KOPT-K1 (cell line): ENCODE measurements around the gene ZEB2.

Experiments
- H3K27ac ChIP-seq: fragments of 200-600 bp; sonication (generic); 2 replicates; pipeline ENCODE4 v1.5.1; 2016; ENCODE audit warnings: antibody characterized with exemption, mild to moderate bottlenecking, low read depth, low read length; ENCODE audit not compliant: poor library complexity, severe bottlenecking
- H3K36me3 ChIP-seq: fragments of 200-600 bp; sonication (generic); 2 replicates; pipeline ENCODE4 v1.5.1; 2017; ENCODE audit warnings: antibody characterized with exemption, mild to moderate bottlenecking, low read length, moderate library complexity; ENCODE audit not compliant: insufficient read depth
- H3K9me3 ChIP-seq: fragments of 200-600 bp; sonication (generic); 2 replicates; pipeline ENCODE4 v1.5.1; 2017; ENCODE audit warnings: antibody characterized with exemption, low read length, mild to moderate bottlenecking; ENCODE audit not compliant: insufficient read depth, poor library complexity, severe bottlenecking

The ZEB2 gene

DNA sequence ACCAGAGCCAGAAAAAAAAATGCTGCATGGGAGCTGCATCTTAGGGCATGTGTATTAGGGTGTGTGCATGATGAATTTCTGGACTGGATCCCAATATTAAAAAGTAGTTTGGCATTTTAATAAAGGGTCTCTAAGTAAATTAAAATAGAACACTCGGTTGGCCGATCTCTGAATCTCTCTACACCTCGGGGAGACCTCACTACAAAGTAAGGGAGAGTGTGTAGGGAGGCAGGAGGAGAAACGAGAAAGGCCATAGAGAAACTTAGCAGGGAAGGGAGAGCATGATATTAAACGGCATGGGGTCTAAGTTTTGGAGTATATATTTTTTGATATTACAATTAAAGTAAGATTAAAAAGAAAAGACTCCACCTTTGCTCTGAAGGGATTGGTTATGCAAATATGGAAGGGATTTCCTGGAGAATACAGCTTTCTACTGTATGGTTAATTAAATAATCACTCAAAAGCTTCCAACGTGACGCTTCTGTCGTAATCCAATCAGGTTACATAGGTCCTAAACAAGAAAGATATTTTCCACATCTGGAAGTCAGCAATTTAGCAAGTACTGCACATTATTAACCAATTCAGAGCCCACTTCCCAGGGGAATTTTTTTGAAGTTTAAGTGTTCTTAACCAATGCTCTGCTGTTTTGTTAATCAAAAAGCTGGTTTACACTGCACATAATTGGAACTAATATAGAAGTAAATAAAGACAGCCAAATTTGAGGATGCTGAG lies 1.0 kb upstream of the ZEB2 start:
- no peak overlapping the region for H3K27ac ChIP-seq

GRCh38 chr2:144519597-144519933 lies 354 bp downstream of the ZEB2 start:
- Histone ChIP-seq H3K36me3 (no peaks in the 10 kb centered on the region), H3K27ac (no peak overlapping the region), H3K9me3 (peaks cover 6% of the 10 kb centered on the region)

More for the DNA sequence above, 1.0 kb upstream of the ZEB2 start:
- H3K36me3 ChIP-seq: no peaks in the 10 kb centered on the region
- H3K9me3 ChIP-seq: peaks cover 6% of the 10 kb centered on the region

DNA sequence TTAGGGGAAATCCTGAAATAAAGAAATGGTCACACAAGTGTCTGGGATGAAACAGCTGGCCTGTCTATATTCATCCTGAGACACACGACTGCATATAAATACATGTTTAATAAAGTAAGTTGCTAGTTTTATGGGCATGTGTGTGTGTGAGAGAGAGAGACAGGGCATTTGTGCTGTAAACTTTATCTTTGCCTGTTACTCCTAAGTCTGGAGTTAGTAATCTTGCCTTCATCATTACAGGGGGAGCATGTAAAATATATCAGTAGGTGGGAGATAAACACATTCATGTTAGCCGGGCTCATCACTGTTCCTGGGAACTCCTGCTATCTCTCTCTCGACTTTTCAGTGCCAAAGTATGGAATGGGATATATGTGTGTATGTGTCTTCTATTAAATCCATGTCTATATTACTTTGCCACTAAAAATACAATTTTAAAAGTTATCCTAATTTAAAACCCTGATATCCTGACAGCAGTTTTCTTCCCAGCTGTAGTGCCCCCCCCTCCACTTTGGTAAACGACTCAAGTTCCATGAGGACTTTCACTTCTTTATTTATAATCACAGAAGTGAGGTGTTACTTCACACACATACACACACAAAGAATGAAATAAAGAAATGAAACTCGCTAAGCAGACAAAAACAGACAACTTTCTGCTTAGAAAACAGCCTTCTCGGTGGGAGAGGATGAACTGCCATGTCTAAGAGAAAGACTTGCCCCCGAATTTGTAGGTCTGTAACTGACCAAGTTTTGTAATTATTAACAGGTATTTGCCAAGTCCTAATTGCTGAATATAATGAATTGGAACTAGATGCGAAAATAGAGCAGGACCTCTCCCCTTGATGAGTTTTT lies 947 bp downstream of the ZEB2 start:
- Histone ChIP-seq H3K9me3 (peaks cover 6% of the 10 kb centered on the region), H3K36me3 (no peaks in the 10 kb centered on the region), H3K27ac (no peak overlapping the region)

GRCh38 chr2:144517866-144518747 lies 1.8 kb downstream of the ZEB2 start:
- Histone ChIP-seq H3K27ac (no peak overlapping the region), H3K9me3 (peaks cover 6% of the 10 kb centered on the region), H3K36me3 (no peaks in the 10 kb centered on the region)

GRCh38 chr2:144516981-144517865 lies 2.7 kb downstream of the ZEB2 start:
- Histone ChIP-seq H3K36me3 (no peaks in the 10 kb centered on the region), H3K27ac (no peak overlapping the region), H3K9me3 (peaks cover 6% of the 10 kb centered on the region)

- Histone ChIP-seq H3K36me3 (no peaks in the 10 kb centered on the region), H3K27ac (no peak overlapping the region), H3K9me3 (peaks cover 6% of the 10 kb centered on the region)
Observed at GRCh38 chr2:144516411-144516980, 3.4 kb downstream of the ZEB2 start.

DNA sequence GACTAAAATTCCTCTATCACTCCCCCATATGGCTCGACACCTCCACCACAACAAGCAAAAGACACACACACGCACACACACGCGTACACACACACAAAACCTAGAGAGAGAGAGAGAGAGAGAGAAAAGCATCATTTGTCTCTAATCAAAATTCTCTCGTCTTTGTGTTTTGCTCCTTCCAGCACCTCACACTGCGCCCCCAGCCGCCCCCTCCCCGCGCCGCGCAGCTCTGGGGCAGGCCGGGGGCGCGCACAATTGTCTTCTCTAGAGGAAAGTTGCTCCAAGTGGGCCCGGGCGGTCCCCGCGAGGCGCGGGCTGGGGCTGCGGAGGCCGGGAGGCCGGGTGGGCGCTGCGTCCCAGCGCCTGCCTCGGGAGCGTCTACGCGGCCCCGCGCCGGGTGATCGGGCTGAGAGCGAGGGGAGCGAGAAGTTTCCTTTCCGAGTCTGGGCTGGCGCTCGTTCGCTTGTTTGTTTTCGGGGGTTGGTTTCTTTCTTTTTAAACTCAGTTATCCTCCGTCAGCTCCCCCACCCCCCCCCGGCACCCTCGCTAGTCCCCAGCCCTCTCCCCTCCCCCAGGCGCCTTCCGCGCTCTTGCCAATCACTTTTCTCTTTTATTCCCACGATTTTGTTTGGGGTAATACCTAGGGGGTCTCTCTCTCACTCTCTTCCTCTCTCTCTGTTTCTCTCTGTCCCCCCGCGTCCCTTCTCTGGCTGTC lies 4.1 kb downstream of the ZEB2 start:
- Histone ChIP-seq H3K27ac (no peak overlapping the region), H3K9me3 (peaks cover 6% of the 10 kb centered on the region), H3K36me3 (no peaks in the 10 kb centered on the region)

GRCh38 chr2:144515099-144515695 lies 4.7 kb downstream of the ZEB2 start:
- peaks cover 6% of the 10 kb centered on the region for H3K9me3 ChIP-seq
- no peaks in the 10 kb centered on the region for H3K36me3 ChIP-seq
- no peak overlapping the region for H3K27ac ChIP-seq

GRCh38 chr2:144514616-144515091 lies 5.3 kb downstream of the ZEB2 start:
- Histone ChIP-seq H3K9me3 (peaks cover 6% of the 10 kb centered on the region), H3K27ac (no peak overlapping the region), H3K36me3 (no peaks in the 10 kb centered on the region)

DNA sequence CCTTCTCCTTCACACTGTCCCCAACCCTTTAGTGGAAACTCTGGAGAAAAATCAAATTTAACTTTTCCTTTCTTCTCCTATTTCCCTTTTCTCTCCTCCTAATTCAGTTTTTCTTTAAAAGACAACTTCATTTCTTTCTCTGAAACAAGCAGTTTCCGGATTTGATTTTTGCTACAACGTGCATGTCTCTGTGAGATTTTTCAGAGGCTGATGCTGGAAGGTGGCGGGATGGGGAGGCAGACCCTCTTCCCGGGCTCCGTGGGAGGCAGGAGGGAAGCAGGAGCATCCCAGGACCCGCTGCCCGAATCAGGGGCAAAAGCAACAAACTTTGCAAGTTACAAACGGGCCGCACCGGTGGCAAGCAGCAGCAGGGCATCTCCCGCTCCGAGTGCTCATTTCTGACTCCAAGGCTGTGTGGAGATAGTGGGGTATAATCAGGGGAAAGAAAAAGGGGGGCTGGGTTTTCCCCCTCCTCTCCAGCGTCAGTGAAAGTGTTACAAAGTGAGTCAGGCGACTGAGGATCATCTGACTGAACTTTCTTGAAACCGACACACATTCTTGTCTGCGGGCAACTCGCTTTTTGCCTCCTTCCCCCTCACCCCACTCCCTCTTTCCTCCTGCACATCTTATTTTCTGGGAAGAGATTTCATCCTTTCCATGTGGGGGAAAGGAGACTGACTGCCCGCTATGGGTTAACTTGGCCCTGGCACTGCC lies 6.4 kb downstream of the ZEB2 start:
- no peak overlapping the region for H3K27ac ChIP-seq
- H3K36me3 ChIP-seq: no peaks in the 10 kb centered on the region
- H3K9me3 ChIP-seq: peaks cover 6% of the 10 kb centered on the region

DNA sequence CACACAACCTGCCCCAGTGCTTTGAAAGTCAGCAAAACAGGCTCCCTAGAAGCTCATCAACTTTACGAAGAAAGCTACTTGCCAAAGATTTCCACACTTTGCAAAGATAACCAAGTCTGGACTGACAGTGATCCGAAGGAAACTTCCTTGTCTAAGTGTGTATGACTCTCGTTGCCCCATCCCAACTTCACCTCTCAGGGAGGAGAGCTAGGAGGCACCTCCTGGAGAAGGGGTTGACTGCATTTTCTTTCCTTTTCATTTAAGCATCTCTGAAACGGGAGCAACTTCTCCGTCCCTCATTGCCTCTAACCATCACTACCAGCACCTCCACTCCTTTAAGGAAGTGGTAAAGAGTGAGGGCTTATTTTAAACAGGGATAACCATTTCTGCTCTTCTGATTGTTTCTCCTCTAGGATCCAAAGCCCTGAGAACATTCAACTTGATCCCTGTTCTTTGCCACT lies 7.0 kb downstream of the ZEB2 start:
- Histone ChIP-seq H3K27ac (no peak overlapping the region), H3K9me3 (peaks cover 6% of the 10 kb centered on the region), H3K36me3 (no peaks in the 10 kb centered on the region)

- H3K27ac ChIP-seq: no peak overlapping the region
- H3K36me3 ChIP-seq: no peaks in the 10 kb centered on the region
Observed at GRCh38 chr2:144512470-144512869, 7.4 kb downstream of the ZEB2 start.

More at GRCh38 chr2:144512470-144512869, 7.4 kb downstream of the ZEB2 start:
- peaks cover 6% of the 10 kb centered on the region for H3K9me3 ChIP-seq
